Superior temporal gyrus (tissue), 1 donor: ENCODE data around the gene CDHR5.

Experiments
- DNase-seq: peaks from one replicate; pipeline ENCODE4 v3.0.0-alpha.2; 2016; ENCODE audit errors: extremely low spot score

CDHR5 gene

GRCh38 chr11:611001-611996 lies 13.5 kb downstream of the CDHR5 start:
- DNase-seq: no peak

- no peak for DNase-seq
Observed at GRCh38 chr11:610146-610801, 14.5 kb downstream of the CDHR5 start.

GRCh38 chr11:609341-609811 lies 15.4 kb downstream of the CDHR5 start:
- no peak for DNase-seq

- no peak for DNase-seq
Observed at GRCh38 chr11:608791-609251, 15.9 kb downstream of the CDHR5 start.

- DNase-seq: no peak
Observed at GRCh38 chr11:607971-608659, 16.6 kb downstream of the CDHR5 start.

GRCh38 chr11:607020-607780 lies 17.6 kb downstream of the CDHR5 start:
- no peak for DNase-seq

- DNase-seq: no peak
Observed at GRCh38 chr11:606245-606644, 18.5 kb downstream of the CDHR5 start.

GRCh38 chr11:605286-606129 lies 19.2 kb downstream of the CDHR5 start:
- no peak for DNase-seq

- no peak for DNase-seq
Observed at GRCh38 chr11:603154-603553, 21.6 kb downstream of the CDHR5 start.

- DNase-seq: no peak
Observed at GRCh38 chr11:601573-602245, 23.0 kb downstream of the CDHR5 start.

- no peak for DNase-seq
Observed at GRCh38 chr11:598005-598680, 26.6 kb downstream of the CDHR5 start.

- DNase-seq: no peak
Observed at GRCh38 chr11:597166-597725, 27.5 kb downstream of the CDHR5 start.

GRCh38 chr11:596374-596773 lies 28.4 kb downstream of the CDHR5 start:
- DNase-seq: no peak

GRCh38 chr11:595400-595799 lies 29.4 kb downstream of the CDHR5 start:
- no peak for DNase-seq

- no peak for DNase-seq
Observed at GRCh38 chr11:593347-593746, 31.4 kb downstream of the CDHR5 start.

- no peak for DNase-seq
Observed at GRCh38 chr11:592918-593317, 31.8 kb downstream of the CDHR5 start.

- no peak for DNase-seq
Observed at GRCh38 chr11:592501-592900, 32.3 kb downstream of the CDHR5 start.

- DNase-seq: no peak
Observed at GRCh38 chr11:590997-591396, 33.8 kb downstream of the CDHR5 start.

GRCh38 chr11:589798-590197 lies 35.0 kb downstream of the CDHR5 start:
- no peak for DNase-seq
